Body of pancreas (tissue), 4 donors: ENCODE results near the gene TMOD1.

Experiments
- POLR2A ChIP-seq, 3 donors: fragments of 450-650 bp; IDR thresholded peaks; one replicate each; pipeline ENCODE4 v1.6.1; 2016; ENCODE audit warnings: antibody characterized with exemption in 3 of 3, mild to moderate bottlenecking in 2 of 3
- TF ChIP-seq, protein P1 (sequence below), 7 experiments: fragments of 450-650 bp in 4 of 7; fragments of 200-600 bp in 3 of 7; sonication (generic) in 3 of 7; IDR thresholded peaks; one replicate each; pipeline ENCODE4 v1.5.1; 2016 to 2019; ENCODE audit warnings: antibody characterized with exemption in 7 of 7

- TF ChIP-seq, protein P1, sequence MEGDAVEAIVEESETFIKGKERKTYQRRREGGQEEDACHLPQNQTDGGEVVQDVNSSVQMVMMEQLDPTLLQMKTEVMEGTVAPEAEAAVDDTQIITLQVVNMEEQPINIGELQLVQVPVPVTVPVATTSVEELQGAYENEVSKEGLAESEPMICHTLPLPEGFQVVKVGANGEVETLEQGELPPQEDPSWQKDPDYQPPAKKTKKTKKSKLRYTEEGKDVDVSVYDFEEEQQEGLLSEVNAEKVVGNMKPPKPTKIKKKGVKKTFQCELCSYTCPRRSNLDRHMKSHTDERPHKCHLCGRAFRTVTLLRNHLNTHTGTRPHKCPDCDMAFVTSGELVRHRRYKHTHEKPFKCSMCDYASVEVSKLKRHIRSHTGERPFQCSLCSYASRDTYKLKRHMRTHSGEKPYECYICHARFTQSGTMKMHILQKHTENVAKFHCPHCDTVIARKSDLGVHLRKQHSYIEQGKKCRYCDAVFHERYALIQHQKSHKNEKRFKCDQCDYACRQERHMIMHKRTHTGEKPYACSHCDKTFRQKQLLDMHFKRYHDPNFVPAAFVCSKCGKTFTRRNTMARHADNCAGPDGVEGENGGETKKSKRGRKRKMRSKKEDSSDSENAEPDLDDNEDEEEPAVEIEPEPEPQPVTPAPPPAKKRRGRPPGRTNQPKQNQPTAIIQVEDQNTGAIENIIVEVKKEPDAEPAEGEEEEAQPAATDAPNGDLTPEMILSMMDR (IDR thresholded peaks at IDR 0.05): no peak
- no peak for TF ChIP-seq POLR2A (IDR thresholded peaks at IDR 0.05)
Observed at GRCh38 chr9:97502984-97503861, 1.8 kb downstream of the TMOD1 start.
